ENCODE results near the gene OTUD3. TPM values are rescaled to one million over a fixed set of nuclear protein-coding genes. Genes with fewer than 3 reads are reported as not detected.

OTUD3 gene
- total RNA-seq, 1 experiment from 2014 or later: 33.9 TPM

GRCh38 chr1:19861842-19862530, 20.2 kb upstream of the OTUD3 start:
- CTCF ChIA-PET: interaction anchor here (0.5 to 1.0 kb wide), 2 partner anchors 11 to 55 kb away, joined by 3 to 7 read pairs; no protein-coding TSS in a partner anchor
- H3K36me3 ChIP-seq (ENCODE audit: insufficient read depth, low read length, poor library complexity, severe bottlenecking): no peaks in the 10 kb centered on the region
- no TSS peak for BruUV-seq (replicated peaks)
- DNase-seq (ENCODE audit: low spot score): no peak
- POLR2A ChIA-PET (ENCODE audit: low non-redundant PET): no interaction called here
- TF ChIP-seq EZH2 (IDR thresholded peaks at IDR 0.05; ENCODE audit: borderline replicate concordance, low read depth, low read length, poor library complexity, severe bottlenecking) (no peak), CTCF (conservative IDR thresholded peaks at IDR 0.05; ENCODE audit: low read depth, low read length) (no peak)
- intact Hi-C loops (cut with micrococcal nuclease; ENCODE audit: unreplicated experiment): no loop called here
- no peaks in the 10 kb centered on the region for H3K27me3 ChIP-seq (replicated peaks; ENCODE audit: insufficient read depth, low read depth, low read length, poor library complexity)
- no peak overlapping the region for H3K4me3 ChIP-seq (ENCODE audit: low read depth, low read length, poor library complexity, severe bottlenecking)
- H3K9me3 ChIP-seq (ENCODE audit: low read depth, low read length, poor library complexity, severe bottlenecking): no peaks in the 10 kb centered on the region
- peaks cover 5% of the 10 kb centered on the region for H3K4me1 ChIP-seq (ENCODE audit: insufficient read depth, low read length, poor library complexity, severe bottlenecking)
- H3K27ac ChIP-seq (ENCODE audit: low read depth, low read length, poor library complexity, severe bottlenecking): no peak overlapping the region

- Histone ChIP-seq H3K27me3 (replicated peaks; ENCODE audit: insufficient read depth, low read depth, low read length, poor library complexity) (no peaks in the 10 kb centered on the region), H3K4me3 (ENCODE audit: low read depth, low read length, poor library complexity, severe bottlenecking) (no peak overlapping the region), H3K9me3 (ENCODE audit: low read depth, low read length, poor library complexity, severe bottlenecking) (no peaks in the 10 kb centered on the region), H3K27ac (ENCODE audit: low read depth, low read length, poor library complexity, severe bottlenecking) (no peak overlapping the region), H3K36me3 (ENCODE audit: insufficient read depth, low read length, poor library complexity, severe bottlenecking) (no peaks in the 10 kb centered on the region), H3K4me1 (ENCODE audit: insufficient read depth, low read length, poor library complexity, severe bottlenecking) (peaks cover 9% of the 10 kb centered on the region)
- intact Hi-C loops (cut with micrococcal nuclease; ENCODE audit: unreplicated experiment): no loop called here
- ChIA-PET CTCF (no interaction called here), POLR2A (ENCODE audit: low non-redundant PET) (no interaction called here)
- no peak for DNase-seq (ENCODE audit: low spot score)
- no peak for TF ChIP-seq CTCF (conservative IDR thresholded peaks at IDR 0.05; ENCODE audit: low read depth, low read length)
- TF ChIP-seq EZH2 (IDR thresholded peaks at IDR 0.05; ENCODE audit: borderline replicate concordance, low read depth, low read length, poor library complexity, severe bottlenecking): no peak
- BruUV-seq (replicated peaks): no TSS peak
Measured at GRCh38 chr1:19862944-19863343, 19.3 kb upstream of the OTUD3 start.

GRCh38 chr1:19864570-19865160, 17.5 kb upstream of the OTUD3 start:
- no peaks in the 10 kb centered on the region for H3K9me3 ChIP-seq (ENCODE audit: low read depth, low read length, poor library complexity, severe bottlenecking)
- H3K36me3 ChIP-seq (ENCODE audit: insufficient read depth, low read length, poor library complexity, severe bottlenecking): no peaks in the 10 kb centered on the region
- ChIA-PET POLR2A (ENCODE audit: low non-redundant PET) (no interaction called here), CTCF (no interaction called here)
- H3K27ac ChIP-seq (ENCODE audit: low read depth, low read length, poor library complexity, severe bottlenecking): no peak overlapping the region
- no peak for TF ChIP-seq EZH2 (IDR thresholded peaks at IDR 0.05; ENCODE audit: borderline replicate concordance, low read depth, low read length, poor library complexity, severe bottlenecking)
- no peak for TF ChIP-seq CTCF (conservative IDR thresholded peaks at IDR 0.05; ENCODE audit: low read depth, low read length)
- H3K27me3 ChIP-seq (replicated peaks; ENCODE audit: insufficient read depth, low read depth, low read length, poor library complexity): no peaks in the 10 kb centered on the region
- H3K4me3 ChIP-seq (ENCODE audit: low read depth, low read length, poor library complexity, severe bottlenecking): no peak overlapping the region
- intact Hi-C loops (cut with micrococcal nuclease; ENCODE audit: unreplicated experiment): no loop called here
- H3K4me1 ChIP-seq (ENCODE audit: insufficient read depth, low read length, poor library complexity, severe bottlenecking): peaks cover 9% of the 10 kb centered on the region
- no TSS peak for BruUV-seq (replicated peaks)
- DNase-seq (ENCODE audit: low spot score): no peak

Data from A673 (cell line).